DMS153 treated with DMSO at 0.1 percent for 48 hours (cell line): Measurements from ENCODE around the gene PGAP6.
"Not testable (repeated sequence)": the region's sequence is repeated elsewhere in the genome, so short reads cannot be mapped to it uniquely, and the experiment has no call there.

Source experiments
- DNase-seq: peaks from one replicate; lab custom pipeline; 2025; ENCODE audit not compliant: unreplicated experiment; lab: John Stamatoyannopoulos, UW

Gene PGAP6

GRCh38 chr16:331181-331814 is 50.5 kb downstream of the PGAP6 start:
- not testable (repeated sequence) for DNase-seq

GRCh38 chr16:330741-331140 is 51.0 kb downstream of the PGAP6 start:
- no peak for DNase-seq

- no peak for DNase-seq
These were observed 56.2 kb downstream of the PGAP6 start for GRCh38 chr16:325375-326145.

- peak; percentile 15 for DNase-seq
These were observed 57.1 kb downstream of the PGAP6 start for GRCh38 chr16:324451-325334.

- DNase-seq: no peak
These were observed 57.7 kb downstream of the PGAP6 start for GRCh38 chr16:324201-324450.

GRCh38 chr16:322476-323143 is 59.2 kb downstream of the PGAP6 start:
- no peak for DNase-seq

GRCh38 chr16:321532-321931 is 60.2 kb downstream of the PGAP6 start:
- DNase-seq: no peak
